Raji (cell line): ENCODE measurements around the gene MACROD2.

ENCODE experiments used
- POLR2A ChIP-seq: IDR thresholded peaks from 2 replicates; pipeline ENCODE4 v1.6.1; 2011; ENCODE audit warnings: low read depth, low read length, control low read depth; ENCODE audit not compliant: insufficient read depth

MACROD2 gene

GRCh38 chr20:14568701-14569100 lies 573.4 kb downstream of the MACROD2 start:
- TF ChIP-seq POLR2A: no peak

DNA sequence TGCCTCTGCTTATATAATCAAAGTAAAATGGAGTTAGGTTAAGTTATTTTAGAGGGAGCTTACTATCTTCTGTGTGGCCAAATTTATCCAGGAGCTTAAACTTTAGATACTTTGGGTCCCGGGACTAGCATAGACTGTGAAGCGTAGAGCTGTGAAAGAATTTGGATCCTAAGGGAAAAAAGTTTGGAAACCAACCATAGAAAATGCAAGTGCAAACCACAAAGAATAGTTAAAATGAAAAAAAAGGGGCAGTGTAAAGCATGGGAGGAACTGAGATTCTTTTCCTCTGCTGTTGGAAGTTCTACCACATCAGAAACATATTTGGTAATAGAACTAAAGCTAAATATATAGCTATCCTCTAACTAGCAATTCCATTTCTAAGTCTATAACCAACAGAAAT lies 574.3 kb downstream of the MACROD2 start:
- no peak for TF ChIP-seq POLR2A

GRCh38 chr20:14570811-14571210 lies 575.5 kb downstream of the MACROD2 start:
- no peak for TF ChIP-seq POLR2A

DNA sequence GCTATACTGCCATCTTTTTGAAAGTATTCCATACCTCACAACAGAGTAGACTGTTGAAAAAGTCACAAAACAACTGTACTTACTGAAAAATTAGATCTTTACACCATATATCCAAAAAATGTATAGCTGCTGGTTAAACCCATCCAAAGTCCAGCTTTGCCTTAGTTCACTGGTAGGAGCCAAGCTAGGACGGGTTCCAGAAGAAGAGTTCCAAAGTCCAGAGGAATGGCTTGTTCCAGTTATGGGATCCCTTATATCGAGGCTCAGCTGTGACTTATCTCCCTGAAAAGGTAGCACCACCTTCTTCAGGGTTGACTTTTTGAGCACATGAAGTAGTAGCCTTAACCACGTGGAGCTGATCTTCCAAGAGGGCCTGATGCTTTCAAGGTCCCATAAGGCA lies 578.4 kb downstream of the MACROD2 start:
- no peak for TF ChIP-seq POLR2A

DNA sequence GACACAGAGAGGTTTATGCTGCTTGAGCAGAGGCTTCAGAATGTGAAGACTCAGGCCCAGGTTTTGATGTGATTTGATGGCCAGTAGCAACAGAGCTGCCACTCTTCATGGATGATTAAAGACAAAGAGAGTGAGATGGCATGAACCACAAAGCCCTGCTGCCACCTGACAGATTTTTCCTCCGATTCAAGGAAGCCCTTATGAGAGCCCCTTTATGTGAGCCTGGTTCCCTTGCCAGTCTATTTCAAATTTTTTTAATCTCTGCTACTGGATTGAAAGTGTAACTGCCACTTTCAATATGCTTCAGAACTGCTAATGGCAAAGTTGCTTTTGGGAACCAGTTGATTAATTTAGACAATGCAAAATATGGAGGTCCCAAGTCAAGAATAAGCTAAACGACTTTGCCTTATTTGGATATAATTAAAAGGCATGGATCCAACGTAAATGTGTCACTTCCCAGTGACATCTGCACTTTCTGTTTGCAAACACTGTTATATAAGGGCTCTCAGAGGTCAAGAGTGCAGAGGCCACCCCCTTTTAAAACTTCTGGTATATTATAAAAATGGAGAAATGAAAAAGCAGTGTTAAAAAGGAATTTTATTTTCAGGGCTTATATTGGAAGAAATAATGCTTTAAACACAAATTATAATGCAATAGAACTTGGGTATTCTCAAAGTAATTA lies 581.0 kb downstream of the MACROD2 start:
- no peak for TF ChIP-seq POLR2A

DNA sequence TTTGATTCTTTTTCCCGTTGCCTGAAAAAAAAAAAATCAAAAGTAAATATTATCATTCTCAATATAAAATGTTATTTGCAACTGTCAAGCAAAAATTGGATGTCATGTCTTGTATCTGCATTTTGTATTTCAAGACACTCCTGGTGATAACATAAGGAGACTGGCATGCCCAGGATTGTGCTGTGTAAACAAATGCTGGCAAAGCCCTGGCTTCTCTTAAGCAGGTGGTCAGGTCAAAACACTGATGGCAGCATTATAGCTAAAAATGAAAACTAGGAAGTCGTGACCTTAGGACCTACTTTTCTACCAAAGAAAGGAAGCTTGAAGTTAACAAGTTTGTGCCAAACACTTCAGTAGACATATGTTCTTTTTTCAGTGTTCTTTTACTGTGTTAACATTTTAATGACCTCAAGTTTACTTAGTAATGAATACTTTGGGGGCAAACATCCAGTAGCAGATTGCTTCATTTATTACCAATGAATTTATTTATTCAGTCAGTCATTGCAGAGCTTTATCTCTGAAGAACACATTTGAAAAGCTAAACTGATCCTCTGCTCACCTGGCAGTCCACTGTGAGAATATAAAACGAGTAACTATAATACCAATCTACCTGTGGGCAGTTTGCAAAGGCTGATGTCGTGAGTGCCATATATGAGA lies 585.2 kb downstream of the MACROD2 start:
- TF ChIP-seq POLR2A: no peak

DNA sequence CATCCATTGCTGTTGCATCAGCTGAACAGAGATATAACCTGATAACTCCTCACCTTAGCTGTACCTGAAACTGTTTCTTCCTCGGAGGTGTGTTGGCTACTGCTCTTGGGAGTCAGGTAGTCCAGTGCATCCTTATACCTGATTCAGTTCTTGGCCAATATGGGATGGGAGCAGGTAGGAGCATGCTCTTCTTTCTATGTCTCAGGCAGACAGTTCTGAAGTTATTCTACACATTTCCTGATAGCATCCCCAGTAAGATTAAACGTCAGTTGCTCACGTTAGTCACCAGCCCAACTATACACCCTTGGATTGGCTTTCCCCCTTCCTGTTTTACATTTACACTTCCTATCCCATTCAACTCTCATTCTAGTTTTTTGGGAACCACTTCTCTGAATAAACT lies 586.4 kb downstream of the MACROD2 start:
- TF ChIP-seq POLR2A: no peak

DNA sequence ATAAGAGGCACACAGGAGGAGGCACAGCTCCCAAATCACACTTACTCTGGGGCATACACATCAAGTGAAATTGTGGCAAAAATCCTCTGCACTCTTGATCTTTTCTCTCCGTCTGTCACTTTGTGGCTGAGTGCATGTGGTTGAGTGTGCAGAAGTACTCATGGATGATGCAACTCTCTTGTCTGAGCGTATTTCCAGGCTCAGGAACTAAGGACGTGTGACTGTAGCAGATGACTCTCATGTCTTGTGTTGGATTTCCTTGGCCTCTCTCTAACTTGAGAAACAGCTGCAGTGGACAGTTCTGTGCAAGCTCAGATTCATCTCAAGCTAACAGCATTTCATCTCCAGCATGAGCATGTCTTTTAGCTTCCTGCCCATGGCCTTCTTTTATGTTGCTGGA lies 587.5 kb downstream of the MACROD2 start:
- TF ChIP-seq POLR2A: no peak

DNA sequence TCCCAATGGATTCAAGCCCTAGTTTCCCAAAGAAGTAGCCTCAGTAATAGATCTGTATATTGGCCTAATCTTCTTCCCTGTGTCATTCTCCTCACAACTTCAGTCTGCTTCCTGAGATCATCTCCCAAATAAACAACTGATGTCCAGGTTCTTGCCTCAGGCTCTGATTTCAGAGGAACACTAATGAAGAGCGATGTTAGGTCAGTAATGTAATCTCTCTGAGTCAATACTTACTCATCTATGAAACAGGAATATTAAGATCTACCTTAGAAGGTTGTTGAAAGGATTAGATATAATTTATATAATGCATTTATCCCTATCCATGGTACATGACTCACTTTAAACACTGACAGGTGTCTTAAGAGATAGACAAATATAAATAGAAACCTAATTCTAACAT lies 588.1 kb downstream of the MACROD2 start:
- TF ChIP-seq POLR2A: no peak

- no peak for TF ChIP-seq POLR2A
Measured at GRCh38 chr20:14589383-14589782, 594.1 kb downstream of the MACROD2 start.

GRCh38 chr20:14595051-14595450 lies 599.7 kb downstream of the MACROD2 start:
- TF ChIP-seq POLR2A: no peak

DNA sequence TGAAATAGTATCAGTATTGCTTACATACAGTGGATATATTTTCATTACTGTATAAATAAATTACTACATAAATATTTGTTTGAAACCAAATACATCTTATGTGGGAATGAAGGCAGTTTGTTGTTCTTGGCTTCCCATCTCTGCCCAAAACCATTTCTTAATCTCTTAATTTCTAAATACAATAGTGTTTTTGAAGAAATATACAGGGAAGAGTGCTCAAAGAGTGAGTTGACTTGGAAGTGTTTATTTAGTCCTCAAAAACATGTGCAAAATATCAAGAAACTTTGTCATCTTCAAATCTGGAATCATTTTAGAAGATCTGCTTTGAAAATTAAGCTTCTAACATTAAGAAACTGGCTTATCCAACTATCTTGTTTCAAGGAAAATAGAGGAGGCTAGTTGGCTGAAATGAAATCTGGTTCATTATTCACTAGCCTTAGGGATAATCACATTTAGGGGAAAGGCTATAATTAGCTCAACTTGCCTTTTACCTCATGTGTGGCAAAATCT lies 601.9 kb downstream of the MACROD2 start:
- no peak for TF ChIP-seq POLR2A

DNA sequence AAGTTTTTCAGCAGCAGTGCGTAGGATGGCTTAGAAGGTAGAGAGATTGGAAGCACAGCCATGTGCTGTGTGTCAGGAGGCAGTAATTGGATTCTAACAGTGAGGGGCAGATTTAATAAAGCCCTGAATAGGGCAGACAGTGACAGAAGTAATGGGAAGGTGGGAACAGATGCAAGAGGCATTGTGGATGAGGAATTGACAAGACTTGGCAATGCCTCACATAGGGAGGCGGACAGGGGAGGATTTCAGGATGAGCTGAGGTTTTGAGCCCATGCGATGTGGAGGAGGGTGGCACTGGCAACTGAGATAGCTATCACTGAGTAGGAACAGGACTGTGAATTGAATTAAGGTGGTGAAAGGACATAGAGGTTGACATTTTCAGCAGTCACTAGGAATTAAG lies 604.3 kb downstream of the MACROD2 start:
- TF ChIP-seq POLR2A: no peak

- TF ChIP-seq POLR2A: no peak
Measured at GRCh38 chr20:14600527-14600926, 605.2 kb downstream of the MACROD2 start.

GRCh38 chr20:14604143-14604542 lies 608.8 kb downstream of the MACROD2 start:
- TF ChIP-seq POLR2A: no peak

DNA sequence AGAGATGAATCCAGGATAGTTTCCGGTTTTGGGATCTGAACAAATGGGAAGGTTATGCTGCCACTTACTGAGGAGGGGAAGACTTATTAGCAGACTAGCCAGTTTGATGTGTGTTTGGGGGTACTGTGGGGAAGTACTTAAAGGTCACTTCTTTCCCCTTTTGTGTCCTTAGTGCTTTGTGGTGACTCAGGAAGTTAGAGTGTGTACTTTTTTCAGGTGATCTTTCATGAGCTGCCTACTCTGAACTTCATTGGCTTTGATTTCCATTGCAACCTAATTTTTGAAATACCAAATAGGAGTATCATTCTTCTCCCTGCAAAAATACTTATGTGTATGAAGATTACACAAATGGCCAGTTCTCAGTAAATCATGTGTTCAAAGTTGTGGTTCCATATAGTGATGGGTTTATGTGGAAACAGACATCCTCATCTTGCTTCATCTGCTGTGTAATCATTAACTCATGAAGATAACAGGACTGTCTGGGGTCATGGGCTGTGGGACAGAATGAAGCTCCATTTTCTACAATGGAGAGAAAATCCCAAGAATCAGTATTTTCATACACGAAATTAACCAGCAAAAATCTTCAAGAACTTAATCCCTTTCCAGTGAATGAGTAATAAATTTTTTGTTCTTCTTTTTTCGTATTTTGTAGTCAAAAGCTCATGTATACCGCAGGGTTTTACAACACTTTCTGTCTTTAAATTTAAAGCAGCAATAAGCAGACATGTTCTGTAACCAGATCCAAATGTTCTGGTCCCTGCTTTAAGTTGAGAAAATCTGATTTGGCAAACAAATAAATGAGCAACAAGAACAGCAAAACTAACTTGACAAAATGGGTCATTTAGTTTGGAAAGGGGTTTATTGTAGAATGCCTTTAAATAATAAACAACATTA lies 614.3 kb downstream of the MACROD2 start:
- TF ChIP-seq POLR2A: no peak

DNA sequence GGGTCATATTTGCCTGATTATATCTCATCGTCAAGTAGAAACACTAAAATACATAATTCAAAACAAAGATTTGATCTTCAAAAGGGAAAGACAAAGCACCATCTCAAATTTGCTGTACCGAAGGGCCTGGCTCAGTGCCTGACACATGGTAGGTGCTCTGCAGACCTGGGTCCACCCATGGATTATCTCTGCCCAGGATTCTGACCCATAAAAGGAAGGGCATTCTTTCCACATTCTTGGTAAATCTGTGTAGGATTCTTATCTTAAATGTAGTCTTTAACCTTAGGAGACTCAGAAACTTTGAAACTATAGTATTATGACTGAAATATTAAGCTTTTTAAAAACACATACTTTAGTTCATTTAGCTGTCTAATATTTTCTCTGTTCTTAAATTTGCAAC lies 616.2 kb downstream of the MACROD2 start:
- no peak for TF ChIP-seq POLR2A
